NCI-H2171 (cell line): Measurements from ENCODE around the gene NME9.

Source experiments
- DNase-seq: peaks from one replicate; lab custom pipeline; 2025; lab: John Stamatoyannopoulos, UW

Gene NME9

GRCh38 chr3:138281561-138281960 lies 48.1 kb downstream of the NME9 start:
- no peak for DNase-seq

- no peak for DNase-seq
Observed at GRCh38 chr3:138271189-138271794, 58.4 kb downstream of the NME9 start.

GRCh38 chr3:138270245-138270644 lies 59.4 kb downstream of the NME9 start:
- DNase-seq = no peak

DNA sequence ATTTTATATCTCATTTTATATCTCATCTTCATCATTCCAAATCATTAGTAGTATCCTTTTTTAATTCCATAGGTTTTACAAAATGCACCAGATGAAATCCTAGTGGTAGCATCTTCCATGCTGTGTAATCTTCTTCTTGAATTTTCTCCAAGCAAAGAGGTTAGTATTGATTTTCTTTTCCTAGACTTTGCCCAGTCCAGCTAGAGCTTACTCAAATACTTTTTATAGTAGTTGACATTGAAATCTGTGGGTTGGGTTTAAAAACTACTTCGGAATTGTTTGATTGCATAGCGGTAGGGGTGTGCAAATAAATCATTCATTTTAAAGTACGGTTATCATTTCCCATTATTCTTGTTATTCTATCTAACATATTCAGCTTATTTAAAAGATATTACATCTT lies 62.6 kb downstream of the NME9 start:
- no peak for DNase-seq

- no peak for DNase-seq
Observed at GRCh38 chr3:138265745-138266144, 63.9 kb downstream of the NME9 start.

- DNase-seq = no peak
Observed at GRCh38 chr3:138263104-138263503, 66.5 kb downstream of the NME9 start.

DNA sequence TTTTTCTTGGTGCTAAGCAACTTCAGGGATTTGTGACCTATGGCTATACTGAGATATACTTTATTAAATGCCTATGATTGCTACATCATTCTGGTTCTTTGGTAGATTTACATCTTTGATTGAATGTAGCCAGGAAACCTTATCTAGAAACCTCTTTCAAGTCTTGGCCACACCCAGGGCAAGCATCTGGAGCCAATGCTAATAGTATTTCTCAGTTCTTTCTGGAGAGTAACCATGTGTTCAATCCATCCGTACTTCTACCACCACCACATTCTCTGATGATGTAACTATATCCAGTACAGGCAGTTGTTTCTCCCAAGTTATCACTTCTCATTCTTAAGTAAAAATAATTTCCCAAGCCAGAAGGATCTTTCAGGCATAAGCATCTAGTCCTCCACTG lies 69.0 kb downstream of the NME9 start:
- no peak for DNase-seq

DNA sequence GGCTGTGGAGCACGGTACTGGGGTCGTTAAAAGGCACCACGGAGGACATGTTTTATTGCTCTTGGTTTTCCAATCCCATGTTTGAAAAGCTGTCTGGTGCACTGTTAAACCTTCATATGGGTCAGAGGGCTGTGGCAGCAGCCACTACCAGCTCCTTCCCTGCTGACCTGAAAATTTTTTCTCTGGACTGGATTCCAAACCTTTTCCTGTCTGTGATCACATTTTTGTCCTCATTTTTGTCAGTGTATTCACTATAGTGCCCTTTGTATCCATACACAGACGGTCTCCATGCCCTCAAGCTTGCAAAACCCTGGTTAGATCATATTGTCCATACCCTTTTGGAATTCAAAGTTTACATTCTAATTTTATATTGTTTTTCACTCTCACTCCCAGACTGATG lies 70.5 kb downstream of the NME9 start:
- DNase-seq = no peak

DNA sequence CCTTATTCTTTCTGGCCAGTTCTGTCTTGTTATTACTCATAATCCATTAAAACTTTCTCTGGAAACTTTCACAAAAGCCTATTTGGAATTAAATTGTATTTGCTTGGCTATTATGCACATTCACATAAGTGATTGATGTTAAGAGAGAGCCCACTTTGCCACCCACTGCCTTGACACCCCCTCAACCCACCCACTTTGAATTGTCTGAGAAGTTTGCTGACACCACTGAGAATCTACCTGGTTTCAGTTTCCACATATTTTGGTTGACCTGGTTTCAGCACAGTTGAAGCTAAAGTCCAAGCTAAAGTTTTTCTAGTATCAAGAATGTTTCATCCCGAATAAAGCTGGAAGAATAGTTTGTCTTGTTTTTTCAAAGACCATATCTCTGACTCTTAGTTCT lies 71.7 kb downstream of the NME9 start:
- no peak for DNase-seq

GRCh38 chr3:138256022-138256421 lies 73.6 kb downstream of the NME9 start:
- no peak for DNase-seq

GRCh38 chr3:138254216-138254615 lies 75.4 kb downstream of the NME9 start:
- no peak for DNase-seq

DNA sequence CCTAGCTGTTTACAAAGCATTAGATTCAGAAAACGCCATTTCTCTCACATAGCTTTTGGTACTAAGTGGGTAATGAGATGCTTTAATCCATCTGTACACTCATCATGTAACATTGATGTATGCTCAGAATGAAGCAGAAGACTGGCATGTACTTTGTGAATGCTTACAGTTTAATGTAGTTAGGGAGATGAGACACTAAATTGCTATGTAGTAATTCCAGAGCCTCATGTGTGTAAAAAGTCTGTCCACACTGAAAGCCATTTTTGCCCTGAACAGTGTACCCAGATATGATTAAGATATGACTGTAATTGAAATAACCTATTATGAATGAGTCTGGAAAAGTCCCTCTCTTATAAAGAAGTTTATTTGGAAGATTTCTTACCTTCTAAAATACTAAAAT lies 76.0 kb downstream of the NME9 start:
- DNase-seq = no peak
